ENCODE results near the gene EPHA1.

EPHA1 gene

DNA sequence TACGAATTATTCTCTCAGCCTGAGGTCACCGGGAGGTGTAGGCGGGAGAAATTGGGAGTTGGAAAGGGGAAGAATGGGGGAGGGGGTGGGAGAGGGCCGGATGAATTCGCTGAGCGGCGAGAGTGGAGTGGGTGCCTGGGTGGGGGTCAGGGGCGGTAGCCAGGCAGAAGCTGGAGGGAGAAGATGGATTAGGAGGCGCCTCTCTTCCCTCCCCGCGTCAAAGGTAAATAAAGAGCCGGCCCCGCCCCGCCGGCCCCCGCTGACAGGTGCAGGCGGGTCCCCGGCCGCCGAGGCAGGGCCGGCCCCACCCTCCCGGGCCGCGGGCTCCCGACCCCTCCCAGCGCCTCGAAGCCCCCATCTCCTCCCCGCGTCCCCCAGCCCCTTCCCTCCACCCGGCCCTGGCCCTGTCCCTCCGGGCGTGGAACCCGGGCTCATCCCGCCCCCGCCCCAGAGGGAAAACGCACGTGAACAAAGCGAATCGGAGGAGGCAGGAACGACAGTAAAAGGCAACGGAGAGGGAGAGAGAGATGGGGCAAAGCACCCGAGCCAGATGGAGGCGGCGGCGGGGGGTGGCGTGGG is 47.0 kb downstream of the EPHA1 start:
- TF ChIP-seq CTCF (IDR thresholded peaks at IDR 0.05; ENCODE audit: borderline replicate concordance, control extremely low read depth, extremely low read depth, insufficient read depth, missing control alignments), result no peak
- DNase-seq (ENCODE audit: low spot score), result peak; percentile 48
- in situ Hi-C loops (cut with MboI; ENCODE audit: low sequenced_read_pairs, unreplicated experiment), result no loop called here

DNA sequence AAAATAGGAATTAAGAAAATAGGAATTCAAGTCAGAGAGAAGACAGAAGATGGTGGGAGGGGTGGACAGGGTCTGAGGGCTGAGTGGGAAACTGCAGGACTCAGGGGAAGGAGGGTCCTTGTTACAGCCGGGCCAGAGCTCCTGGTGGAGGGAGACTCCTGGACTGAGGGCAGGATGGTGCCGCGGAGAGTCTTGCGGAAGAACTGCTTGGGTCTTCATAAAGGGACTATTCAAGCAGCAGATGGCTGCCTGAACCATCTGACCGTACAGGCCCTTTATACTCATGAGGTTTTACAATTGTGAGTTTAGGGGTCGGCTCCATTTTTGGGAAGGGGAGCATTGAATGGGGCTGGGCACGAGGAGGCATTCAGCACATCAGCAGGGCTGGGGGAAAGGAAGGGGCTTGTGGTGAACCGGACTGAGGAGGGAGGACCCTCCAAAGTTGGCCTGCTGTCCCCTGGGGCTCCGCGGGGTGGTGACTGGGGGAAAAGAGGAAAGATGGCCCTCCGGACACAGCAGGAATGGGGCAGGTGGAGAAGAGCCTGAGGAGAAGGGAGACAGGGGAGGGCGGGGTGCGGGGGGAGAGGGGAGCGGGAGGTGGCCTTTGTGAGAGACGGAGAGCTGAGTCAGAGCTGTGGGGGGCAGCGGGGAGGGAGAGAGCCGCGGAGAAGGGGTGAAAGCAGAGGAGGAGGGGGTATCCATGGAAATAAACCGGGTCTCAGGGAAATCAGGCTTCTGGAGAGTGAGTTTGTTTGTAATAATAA is 47.7 kb downstream of the EPHA1 start:
- in situ Hi-C loops (cut with MboI; ENCODE audit: low sequenced_read_pairs, unreplicated experiment), result no loop called here
- TF ChIP-seq CTCF (IDR thresholded peaks at IDR 0.05; ENCODE audit: borderline replicate concordance, control extremely low read depth, extremely low read depth, insufficient read depth, missing control alignments), result no peak
- DNase-seq (ENCODE audit: low spot score), result no peak

- no peak for DNase-seq (ENCODE audit: low spot score)
- no peak for TF ChIP-seq CTCF (IDR thresholded peaks at IDR 0.05; ENCODE audit: borderline replicate concordance, control extremely low read depth, extremely low read depth, insufficient read depth, missing control alignments)
- in situ Hi-C loops (cut with MboI; ENCODE audit: low sequenced_read_pairs, unreplicated experiment), result no loop called here
Measured at GRCh38 chr7:143359771-143360353, 48.8 kb downstream of the EPHA1 start.

DNA sequence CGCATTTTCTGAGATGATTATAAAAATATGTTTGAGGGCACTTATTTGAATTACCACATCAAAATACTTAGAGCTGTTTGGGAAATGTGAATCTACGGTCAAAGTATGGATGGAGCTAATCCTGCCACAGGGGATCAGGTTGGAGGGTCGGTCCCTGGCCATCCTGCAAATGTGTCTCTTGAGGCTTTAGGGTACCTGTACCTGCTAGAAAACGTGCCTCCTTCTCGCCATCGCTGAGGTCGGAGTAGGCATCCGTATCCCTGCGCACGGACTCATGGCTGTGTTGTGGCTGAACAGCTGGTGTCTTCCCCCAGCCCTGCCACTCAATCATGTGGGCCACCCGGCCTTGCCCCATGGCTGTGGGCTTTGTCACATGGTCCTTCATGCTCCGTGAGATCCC is 50.0 kb downstream of the EPHA1 start:
- DNase-seq (ENCODE audit: low spot score), result no peak
- in situ Hi-C loops (cut with MboI; ENCODE audit: low sequenced_read_pairs, unreplicated experiment), result no loop called here
- TF ChIP-seq CTCF (IDR thresholded peaks at IDR 0.05; ENCODE audit: borderline replicate concordance, control extremely low read depth, extremely low read depth, insufficient read depth, missing control alignments), result no peak

DNA sequence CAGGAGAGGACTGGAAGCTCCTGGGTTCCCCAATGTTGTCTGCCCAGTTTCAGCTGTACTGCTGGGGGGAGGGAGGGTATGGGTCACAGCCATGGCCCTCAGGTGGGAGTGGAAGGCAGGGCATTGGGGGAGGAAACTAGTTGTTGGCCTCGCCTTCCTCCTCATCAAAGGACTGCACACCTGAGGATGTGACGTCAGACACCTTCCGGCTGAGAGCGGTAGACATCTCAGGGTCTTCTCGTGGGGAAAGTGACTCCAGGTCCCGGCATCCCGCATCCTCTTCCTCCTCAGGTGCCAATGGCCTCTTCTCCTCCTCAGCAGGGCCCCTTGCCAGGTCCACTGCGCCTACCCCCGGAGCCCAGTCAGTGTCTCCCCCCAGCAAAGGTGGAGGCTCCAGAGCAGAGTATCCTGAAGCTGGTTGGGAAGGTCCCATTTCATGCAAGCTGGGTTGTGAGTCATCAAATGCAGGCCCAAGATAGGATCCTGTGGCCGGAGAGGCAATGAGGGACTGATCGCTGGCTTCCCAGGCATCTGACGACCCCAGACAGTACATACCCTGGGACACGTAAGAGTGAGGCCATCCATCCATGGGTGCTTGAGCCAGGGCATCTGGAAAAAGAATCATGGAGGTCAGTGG is 52.1 kb downstream of the EPHA1 start:
- DNase-seq (ENCODE audit: low spot score), result no peak
- TF ChIP-seq CTCF (IDR thresholded peaks at IDR 0.05; ENCODE audit: borderline replicate concordance, control extremely low read depth, extremely low read depth, insufficient read depth, missing control alignments), result no peak
- in situ Hi-C loops (cut with MboI; ENCODE audit: low sequenced_read_pairs, unreplicated experiment), result no loop called here

DNA sequence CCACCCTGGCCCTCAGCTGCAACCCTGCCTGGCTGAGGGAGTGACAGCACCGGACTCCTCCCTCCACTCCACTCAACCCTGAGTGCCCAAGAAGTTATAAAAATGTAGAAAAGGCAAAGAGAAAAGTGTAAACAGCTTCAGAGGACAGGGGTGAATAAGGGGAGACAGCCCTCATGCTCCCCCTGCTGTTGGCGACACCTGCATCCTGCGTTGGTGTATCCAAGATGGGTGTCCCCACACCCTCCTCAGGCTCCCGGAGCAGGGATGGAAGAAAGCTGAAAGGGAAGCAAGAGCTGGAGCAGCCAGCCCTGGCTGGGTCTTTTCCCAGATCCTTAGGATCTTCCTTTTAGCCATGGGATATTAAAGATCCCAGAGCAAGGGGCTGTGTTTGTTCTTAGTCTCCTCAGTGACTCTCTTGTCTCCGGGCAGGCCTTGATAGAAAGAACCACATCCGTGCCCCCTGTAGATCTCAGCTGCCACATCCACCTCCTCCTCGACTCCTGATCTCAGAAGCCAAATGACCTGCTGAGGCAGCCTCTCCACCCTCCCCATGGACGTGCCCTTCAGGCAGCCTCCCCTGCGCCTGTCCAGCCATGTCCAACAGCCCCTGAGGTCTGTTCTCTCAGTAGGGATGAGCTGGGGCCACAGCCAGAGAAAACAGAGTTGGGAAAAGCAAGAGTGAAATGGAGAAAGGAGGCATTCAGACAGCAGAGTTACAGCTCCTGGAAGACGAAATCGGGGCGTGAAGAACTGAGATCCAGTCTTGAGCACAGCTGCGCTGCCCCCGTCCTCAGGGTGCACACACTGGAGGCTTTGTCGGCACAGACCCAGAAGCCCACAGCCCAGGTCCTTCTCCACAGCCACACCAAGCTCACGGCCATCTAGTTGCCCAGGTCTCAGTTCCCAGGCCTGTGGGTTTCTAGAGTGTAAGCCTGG is 52.9 kb downstream of the EPHA1 start:
- in situ Hi-C loops (cut with MboI; ENCODE audit: low sequenced_read_pairs, unreplicated experiment), result no loop called here
- DNase-seq (ENCODE audit: low spot score), result no peak
- TF ChIP-seq CTCF (IDR thresholded peaks at IDR 0.05; ENCODE audit: borderline replicate concordance, control extremely low read depth, extremely low read depth, insufficient read depth, missing control alignments), result no peak

Data from GM13976 (cell line).